Tibial nerve (tissue), 4 donors: ENCODE data around the gene COMT. TPM values are rescaled to one million over a fixed set of nuclear protein-coding genes. Genes with fewer than 3 reads are reported as not detected.

Source experiments
- DNase-seq, 2 donors: peaks; one replicate each; pipeline ENCODE4 v3.0.0-alpha.2; 2019; ENCODE audit warnings: low spot score in 2 of 2
- H3K27ac ChIP-seq, 4 donors: fragments of 200-600 bp; sonication (generic) in 3 of 4; one replicate each; pipeline ENCODE4 v1.5.1; 2017 to 2019; ENCODE audit warnings: mild to moderate bottlenecking in 1 of 4
- H3K27me3 ChIP-seq, 2 donors: fragments of 200-600 bp; sonication (generic) in 1 of 2; one replicate each; pipeline versions ENCODE4 v1.5.1 to v1.6.0; 2017 to 2019
- H3K36me3 ChIP-seq, 3 donors: fragments of 200-600 bp; sonication (generic); one replicate each; pipeline ENCODE4 v1.5.1; 2018 to 2019
- H3K4me1 ChIP-seq, 4 donors: fragments of 200-600 bp; sonication (generic) in 3 of 4; one replicate each; pipeline ENCODE4 v1.5.1; 2017 to 2019
- H3K4me3 ChIP-seq, 4 donors: fragments of 200-600 bp; sonication (generic) in 3 of 4; one replicate each; pipeline ENCODE4 v1.5.1; 2017 to 2019; ENCODE audit warnings: mild to moderate bottlenecking in 1 of 4, moderate library complexity in 1 of 4
- H3K9me3 ChIP-seq, 4 donors: fragments of 200-600 bp; sonication (generic) in 3 of 4; one replicate each; pipeline ENCODE4 v1.5.1; 2017 to 2019
- CTCF ChIP-seq, 5 experiments: fragments of 200-600 bp in 3 of 5; fragments of 450-650 bp in 2 of 5; sonication (generic) in 3 of 5; IDR thresholded peaks; one replicate each; pipeline ENCODE4 v1.5.1; 2016 to 2019; ENCODE audit warnings: antibody characterized with exemption in 5 of 5, mild to moderate bottlenecking in 3 of 5, moderate library complexity in 2 of 5
- EP300 ChIP-seq, 2 donors: sonication (generic); formaldehyde crosslinking; IDR thresholded peaks; one replicate each; pipeline ENCODE4 v1.6.1; 2017; ENCODE audit warnings: antibody characterized with exemption in 2 of 2, mild to moderate bottlenecking in 1 of 2
- POLR2A ChIP-seq, 2 donors: fragments of 450-650 bp; IDR thresholded peaks; one replicate each; pipeline ENCODE4 v1.6.1; 2017; ENCODE audit warnings: antibody characterized with exemption in 2 of 2, mild to moderate bottlenecking in 2 of 2, moderate library complexity in 2 of 2
- WGBS, 2 donors: methylation state at CpG; one replicate each; pipeline ENCODE4 v1.1.5; 2018; 5-methylcytosine and 5-hydroxymethylcytosine counted together
- total RNA-seq, 4 donors: library from RNA; depleted of rRNA; stranded (reverse); fragments of >200 nt; gene quantifications; one replicate each; pipeline ENCODE4 v1.1.0, GENCODE V29; 2016

Gene COMT
- total RNA-seq, 4 donors from 2014 or later, result 212 to 306 (median 240) TPM

- Histone ChIP-seq H3K36me3 (peaks cover 0 to 88% (median 0%) of the 10 kb centered on the region in 3 donors), H3K27me3 (no peaks in the 10 kb centered on the region), H3K9me3 (no peaks in the 10 kb centered on the region), H3K27ac (peak overlapping the region in 2 of 4 donors; percentile 46 to 65), H3K4me1 (peaks cover 0 to 31% (median 6%) of the 10 kb centered on the region in 4 donors), H3K4me3 (no peak overlapping the region)
- WGBS, 2 donors, result 63 to 67% methylated on average over 2 to 4 of the region's 4 CpGs
- no peak for TF ChIP-seq POLR2A (IDR thresholded peaks at IDR 0.05)
- no peak for TF ChIP-seq EP300 (IDR thresholded peaks at IDR 0.05)
- TF ChIP-seq CTCF (IDR thresholded peaks at IDR 0.05), result no peak
- no peak for DNase-seq
These were observed 34.1 kb downstream of the COMT start for GRCh38 chr22:19975707-19976035.

- H3K9me3 ChIP-seq, result no peaks in the 10 kb centered on the region
- H3K27ac ChIP-seq, result peak overlapping the region in 1 of 4 donors; percentile 3
- H3K4me1 ChIP-seq, result peaks cover 0 to 22% (median 0%) of the 10 kb centered on the region in 4 donors
- H3K4me3 ChIP-seq, result no peak overlapping the region
- H3K27me3 ChIP-seq, result no peaks in the 10 kb centered on the region
- WGBS, 2 donors, result 90 to 96% methylated on average over 2 to 3 of the region's 3 CpGs
- H3K36me3 ChIP-seq, result peaks cover 0 to 88% (median 0%) of the 10 kb centered on the region in 3 donors
- no peak for DNase-seq
- TF ChIP-seq CTCF (IDR thresholded peaks at IDR 0.05) (no peak), POLR2A (IDR thresholded peaks at IDR 0.05) (no peak), EP300 (IDR thresholded peaks at IDR 0.05) (no peak)
These were observed 35.1 kb downstream of the COMT start for GRCh38 chr22:19976671-19977070.

- no peaks in the 10 kb centered on the region for H3K9me3 ChIP-seq
- 81 to 92% methylated on average over 18 to 32 of the region's 32 CpGs for WGBS, 2 donors
- H3K36me3 ChIP-seq, result peaks cover 0 to 87% (median 0%) of the 10 kb centered on the region in 3 donors
These were observed 36.0 kb downstream of the COMT start for GRCh38 chr22:19977296-19978243.

GRCh38 chr22:19978748-19979147 lies 37.2 kb downstream of the COMT start:
- Histone ChIP-seq H3K4me3 (no peak overlapping the region), H3K9me3 (no peaks in the 10 kb centered on the region), H3K4me1 (peaks cover 0 to 31% (median under 1%) of the 10 kb centered on the region in 4 donors), H3K27ac (no peak overlapping the region), H3K36me3 (peaks cover 0 to 75% (median 0%) of the 10 kb centered on the region in 3 donors), H3K27me3 (no peaks in the 10 kb centered on the region)
- TF ChIP-seq EP300 (IDR thresholded peaks at IDR 0.05), result no peak
- TF ChIP-seq POLR2A (IDR thresholded peaks at IDR 0.05), result no peak
- no peak for TF ChIP-seq CTCF (IDR thresholded peaks at IDR 0.05)
- WGBS, 2 donors, result 85 to 94% methylated on average over 15 to 17 of the region's 17 CpGs
- DNase-seq, result no peak

More at GRCh38 chr22:19977296-19978243, 36.0 kb downstream of the COMT start:
- H3K4me3 ChIP-seq, result no peak overlapping the region
- H3K4me1 ChIP-seq, result peaks cover 0 to 21% (median 0%) of the 10 kb centered on the region in 4 donors
- DNase-seq, result no peak
- TF ChIP-seq EP300 (IDR thresholded peaks at IDR 0.05) (no peak), CTCF (IDR thresholded peaks at IDR 0.05) (no peak)
- H3K27me3 ChIP-seq, result no peaks in the 10 kb centered on the region
- no peak overlapping the region for H3K27ac ChIP-seq
